ENCODE data around the gene CLSTN2. TPM values are rescaled to one million over a fixed set of nuclear protein-coding genes. Genes with fewer than 3 reads are reported as not detected.
A peak's percentile ranks its signal among the peaks of the same experiment; 100 is the strongest.

Gene CLSTN2
- polyA plus RNA-seq, 1 donor from 2014 or later, result not detected

GRCh38 chr3:140545197-140545596 is 610.2 kb downstream of the CLSTN2 start:
- Mint-ChIP-seq H3K4me3 (no peak overlapping the region), H3K9me3 (no peaks in the 10 kb centered on the region), H3K4me1 (peaks cover 0 to 3% (median 3%) of the 10 kb centered on the region in 3 donors), H3K36me3 (peaks cover 2% of the 10 kb centered on the region), H3K27me3 (no peaks in the 10 kb centered on the region), H3K27ac (no peak overlapping the region)

- H3K27me3 Mint-ChIP-seq, result no peaks in the 10 kb centered on the region
- H3K36me3 Mint-ChIP-seq, result peaks cover 2% of the 10 kb centered on the region
- no peak overlapping the region for H3K27ac Mint-ChIP-seq
- no peaks in the 10 kb centered on the region for H3K9me3 Mint-ChIP-seq
- no peak overlapping the region for H3K4me3 Mint-ChIP-seq
- H3K4me1 Mint-ChIP-seq, result no peaks in the 10 kb centered on the region
Observed at GRCh38 chr3:140545756-140546155, 610.8 kb downstream of the CLSTN2 start.

GRCh38 chr3:140546649-140547048 is 611.7 kb downstream of the CLSTN2 start:
- Mint-ChIP-seq H3K27me3 (peaks cover 1% of the 10 kb centered on the region), H3K9me3 (no peaks in the 10 kb centered on the region), H3K27ac (no peak overlapping the region), H3K4me3 (no peak overlapping the region), H3K36me3 (peaks cover 2% of the 10 kb centered on the region), H3K4me1 (no peaks in the 10 kb centered on the region)

GRCh38 chr3:140552403-140552802 is 617.4 kb downstream of the CLSTN2 start:
- peaks cover 2% of the 10 kb centered on the region for H3K27me3 Mint-ChIP-seq
- H3K9me3 Mint-ChIP-seq, result no peaks in the 10 kb centered on the region
- no peak overlapping the region for H3K4me3 Mint-ChIP-seq
- no peaks in the 10 kb centered on the region for H3K36me3 Mint-ChIP-seq
- H3K27ac Mint-ChIP-seq, result no peak overlapping the region
- no peaks in the 10 kb centered on the region for H3K4me1 Mint-ChIP-seq

GRCh38 chr3:140552898-140553297 is 617.9 kb downstream of the CLSTN2 start:
- Mint-ChIP-seq H3K27ac (no peak overlapping the region), H3K4me1 (no peaks in the 10 kb centered on the region), H3K36me3 (no peaks in the 10 kb centered on the region), H3K27me3 (peaks cover 2% of the 10 kb centered on the region), H3K9me3 (no peaks in the 10 kb centered on the region), H3K4me3 (no peak overlapping the region)

GRCh38 chr3:140553591-140553990 is 618.6 kb downstream of the CLSTN2 start:
- H3K27ac Mint-ChIP-seq, result no peak overlapping the region
- H3K36me3 Mint-ChIP-seq, result no peaks in the 10 kb centered on the region
- H3K9me3 Mint-ChIP-seq, result no peaks in the 10 kb centered on the region
- no peak overlapping the region for H3K4me3 Mint-ChIP-seq
- H3K27me3 Mint-ChIP-seq, result peaks cover 2% of the 10 kb centered on the region
- H3K4me1 Mint-ChIP-seq, result no peaks in the 10 kb centered on the region

- no peak overlapping the region for H3K27ac Mint-ChIP-seq
- H3K9me3 Mint-ChIP-seq, result no peaks in the 10 kb centered on the region
- H3K4me1 Mint-ChIP-seq, result no peaks in the 10 kb centered on the region
- peaks cover 2% of the 10 kb centered on the region for H3K27me3 Mint-ChIP-seq
- H3K4me3 Mint-ChIP-seq, result no peak overlapping the region
- no peaks in the 10 kb centered on the region for H3K36me3 Mint-ChIP-seq
Observed at GRCh38 chr3:140555666-140556065, 620.7 kb downstream of the CLSTN2 start.

GRCh38 chr3:140557476-140557875 is 622.5 kb downstream of the CLSTN2 start:
- Mint-ChIP-seq H3K4me1 (no peaks in the 10 kb centered on the region), H3K9me3 (no peaks in the 10 kb centered on the region), H3K27ac (no peak overlapping the region), H3K4me3 (no peak overlapping the region), H3K27me3 (peaks cover 1% of the 10 kb centered on the region), H3K36me3 (no peaks in the 10 kb centered on the region)

- peaks cover 1% of the 10 kb centered on the region for H3K27me3 Mint-ChIP-seq
- H3K4me1 Mint-ChIP-seq, result no peaks in the 10 kb centered on the region
- H3K4me3 Mint-ChIP-seq, result peak overlapping the region in 1 of 4 donors; percentile 39
- H3K27ac Mint-ChIP-seq, result no peak overlapping the region
- no peaks in the 10 kb centered on the region for H3K9me3 Mint-ChIP-seq
- H3K36me3 Mint-ChIP-seq, result peaks cover 2% of the 10 kb centered on the region
Observed at GRCh38 chr3:140559546-140559945, 624.6 kb downstream of the CLSTN2 start.

GRCh38 chr3:140563206-140563760 is 628.3 kb downstream of the CLSTN2 start:
- H3K9me3 Mint-ChIP-seq, result no peaks in the 10 kb centered on the region
- peaks cover 2% of the 10 kb centered on the region for H3K36me3 Mint-ChIP-seq
- no peaks in the 10 kb centered on the region for H3K4me1 Mint-ChIP-seq
- H3K27ac Mint-ChIP-seq, result no peak overlapping the region
- H3K4me3 Mint-ChIP-seq, result no peak overlapping the region
- H3K27me3 Mint-ChIP-seq, result peaks cover 2% of the 10 kb centered on the region

GRCh38 chr3:140568131-140568530 is 633.1 kb downstream of the CLSTN2 start:
- H3K27ac Mint-ChIP-seq, result no peak overlapping the region
- no peaks in the 10 kb centered on the region for H3K36me3 Mint-ChIP-seq
- H3K9me3 Mint-ChIP-seq, result no peaks in the 10 kb centered on the region
- H3K27me3 Mint-ChIP-seq, result peaks cover 2% of the 10 kb centered on the region
- no peak overlapping the region for H3K4me3 Mint-ChIP-seq
- H3K4me1 Mint-ChIP-seq, result no peaks in the 10 kb centered on the region

GRCh38 chr3:140568842-140569520 is 634.0 kb downstream of the CLSTN2 start:
- H3K27me3 Mint-ChIP-seq, result peaks cover 2% of the 10 kb centered on the region

GRCh38 chr3:140570602-140571001 is 635.6 kb downstream of the CLSTN2 start:
- no peaks in the 10 kb centered on the region for H3K9me3 Mint-ChIP-seq
- H3K36me3 Mint-ChIP-seq, result no peaks in the 10 kb centered on the region
- no peak overlapping the region for H3K27ac Mint-ChIP-seq
- no peak overlapping the region for H3K4me3 Mint-ChIP-seq
- H3K27me3 Mint-ChIP-seq, result peaks cover 2% of the 10 kb centered on the region
- peaks cover 0 to 2% (median 0%) of the 10 kb centered on the region in 3 donors for H3K4me1 Mint-ChIP-seq

More at GRCh38 chr3:140568842-140569520, 634.0 kb downstream of the CLSTN2 start:
- Mint-ChIP-seq H3K27ac (no peak overlapping the region), H3K9me3 (no peaks in the 10 kb centered on the region), H3K36me3 (no peaks in the 10 kb centered on the region), H3K4me1 (no peaks in the 10 kb centered on the region), H3K4me3 (no peak overlapping the region)

GRCh38 chr3:140571836-140572235 is 636.9 kb downstream of the CLSTN2 start:
- H3K27ac Mint-ChIP-seq, result no peak overlapping the region
- H3K4me3 Mint-ChIP-seq, result no peak overlapping the region
- no peaks in the 10 kb centered on the region for H3K36me3 Mint-ChIP-seq
- H3K27me3 Mint-ChIP-seq, result peaks cover 2% of the 10 kb centered on the region
- H3K9me3 Mint-ChIP-seq, result no peaks in the 10 kb centered on the region
- peaks cover 0 to 2% (median 0%) of the 10 kb centered on the region in 3 donors for H3K4me1 Mint-ChIP-seq

- H3K27ac Mint-ChIP-seq, result no peak overlapping the region
- no peaks in the 10 kb centered on the region for H3K36me3 Mint-ChIP-seq
- peaks cover 2% of the 10 kb centered on the region for H3K27me3 Mint-ChIP-seq
- no peak overlapping the region for H3K4me3 Mint-ChIP-seq
- peaks cover 0 to 2% (median 0%) of the 10 kb centered on the region in 3 donors for H3K4me1 Mint-ChIP-seq
- no peaks in the 10 kb centered on the region for H3K9me3 Mint-ChIP-seq
Observed at GRCh38 chr3:140572334-140572733, 637.3 kb downstream of the CLSTN2 start.

- Mint-ChIP-seq H3K4me1 (peaks cover 0 to 2% (median 0%) of the 10 kb centered on the region in 3 donors), H3K27ac (no peak overlapping the region), H3K36me3 (no peaks in the 10 kb centered on the region), H3K27me3 (peaks cover 5% of the 10 kb centered on the region), H3K4me3 (no peak overlapping the region), H3K9me3 (no peaks in the 10 kb centered on the region)
Observed at GRCh38 chr3:140573011-140573410, 638.0 kb downstream of the CLSTN2 start.
